OCI-LY7 (cell line): ENCODE results near the gene CYP3A4. TPM values are rescaled to one million over a fixed set of nuclear protein-coding genes. Genes with fewer than 3 reads are reported as not detected.
"Not testable (repeated sequence)": the region's sequence is repeated elsewhere in the genome, so short reads cannot be mapped to it uniquely, and the experiment has no call there.

Experiments
- BruUV-seq: library from RNA; stranded (reverse); fragments of 400-500 nt; replicated peaks from 2 replicates; lab custom pipeline; 2021; lab: Mats Ljungman, UMichigan
- CTCF ChIA-PET: fragments of 300-600 bp; sonication (Branson Sonifier 250); formaldehyde crosslinking; loops from one replicate; lab custom pipeline; 2022; ENCODE audit warnings: antibody characterized with exemption; ENCODE audit not compliant: unreplicated experiment; lab: Charles Lee
- POLR2A ChIA-PET: fragments of 300-600 bp; sonication (Branson Sonifier 250); formaldehyde crosslinking; loops from one replicate; lab custom pipeline; 2022; ENCODE audit warnings: antibody characterized with exemption; lab: Charles Lee
- DNase-seq: peaks from one replicate; pipeline ENCODE4 v3.0.0-alpha.2; 2015; ENCODE audit warnings: low spot score
- H2AFZ ChIP-seq: fragments of 200-600 bp; sonication (generic), shearing (Covaris generic); 2 replicates; pipeline ENCODE4 v1.6.1; 2014; ENCODE audit warnings: mild to moderate bottlenecking, antibody characterized with exemption, low read length, moderate library complexity
- H3K27ac ChIP-seq: fragments of 200-600 bp; sonication (generic); 2 replicates; pipeline ENCODE4 v1.5.1; 2014; ENCODE audit warnings: mixed run types, low read depth, mild to moderate bottlenecking, moderate library complexity, low read length, inconsistent platforms; ENCODE audit not compliant: poor library complexity, severe bottlenecking
- H3K36me3 ChIP-seq: fragments of 200-600 bp; sonication (generic); 2 replicates; pipeline ENCODE4 v1.6.1; 2014; ENCODE audit warnings: mild to moderate bottlenecking, antibody characterized with exemption, low read length, moderate library complexity, mixed read lengths; ENCODE audit not compliant: insufficient read depth
- H3K4me1 ChIP-seq: fragments of 200-600 bp; sonication (generic); 2 replicates; pipeline ENCODE4 v1.5.1; 2014; ENCODE audit warnings: mild to moderate bottlenecking, low read length; ENCODE audit not compliant: insufficient read depth, poor library complexity, severe bottlenecking
- H3K4me2 ChIP-seq: fragments of 200-600 bp; sonication (generic); 2 replicates; pipeline ENCODE4 v1.6.1; 2014; ENCODE audit warnings: mild to moderate bottlenecking, low read length
- H3K4me3 ChIP-seq: fragments of 200-600 bp; sonication (generic); 2 replicates; pipeline ENCODE4 v1.5.1; 2014; ENCODE audit warnings: mild to moderate bottlenecking, low read depth, low read length; ENCODE audit not compliant: poor library complexity, severe bottlenecking
- H3K79me2 ChIP-seq: fragments of 200-600 bp; sonication (generic); 2 replicates; pipeline ENCODE4 v1.6.1; 2016; ENCODE audit warnings: low read depth, mild to moderate bottlenecking, low read length, moderate library complexity, mixed read lengths; ENCODE audit not compliant: insufficient read depth
- H3K9me2 ChIP-seq: fragments of 200-600 bp; sonication (generic); 2 replicates; pipeline ENCODE4 v1.6.1; 2016; ENCODE audit warnings: mild to moderate bottlenecking, low read length, mixed read lengths; ENCODE audit not compliant: insufficient read depth
- H3K9me3 ChIP-seq: fragments of 200-600 bp; sonication (generic); 2 replicates; pipeline ENCODE4 v1.6.1; 2014; ENCODE audit warnings: mild to moderate bottlenecking, mixed run types, low read length, mixed read lengths
- H4K20me1 ChIP-seq: fragments of 200-600 bp; sonication (generic); 2 replicates; pipeline ENCODE4 v1.6.1; 2014; ENCODE audit warnings: mild to moderate bottlenecking, antibody characterized with exemption, low read length, moderate library complexity, mixed read lengths; ENCODE audit not compliant: insufficient read depth
- EZH2phosphoT487 ChIP-seq: fragments of 200-600 bp; sonication (generic); IDR thresholded peaks from 2 replicates; pipeline ENCODE4 v1.6.1; 2018; ENCODE audit warnings: low read depth, borderline replicate concordance, mild to moderate bottlenecking, mixed run types, antibody characterized with exemption, low read length, moderate library complexity, mixed read lengths
- intact Hi-C: fragments of 100-400 bp; cut with micrococcal nuclease; formaldehyde crosslinking; loops from one replicate; pipeline ENCODE4 v1.10.0; 2022; ENCODE audit not compliant: unreplicated experiment
- total RNA-seq, 2 experiments: library from RNA; depleted of rRNA in 1 of 2; stranded (reverse); fragments of >200 nt in 1 of 2; shearing (Covaris generic) in 1 of 2; gene quantifications; 2 replicates each; pipeline ENCODE4 v1.2.3, GENCODE V29; 2014 to 2022
- TF ChIP-seq, protein P1 (sequence below): fragments of 200-600 bp; sonication (generic); conservative IDR thresholded peaks from 2 replicates; pipeline ENCODE4 v1.5.1; 2014; ENCODE audit warnings: mild to moderate bottlenecking, antibody characterized with exemption, low read length, moderate library complexity, mixed read lengths

The CYP3A4 gene
- total RNA-seq, 2 experiments from 2014 or later, result not detected

DNA sequence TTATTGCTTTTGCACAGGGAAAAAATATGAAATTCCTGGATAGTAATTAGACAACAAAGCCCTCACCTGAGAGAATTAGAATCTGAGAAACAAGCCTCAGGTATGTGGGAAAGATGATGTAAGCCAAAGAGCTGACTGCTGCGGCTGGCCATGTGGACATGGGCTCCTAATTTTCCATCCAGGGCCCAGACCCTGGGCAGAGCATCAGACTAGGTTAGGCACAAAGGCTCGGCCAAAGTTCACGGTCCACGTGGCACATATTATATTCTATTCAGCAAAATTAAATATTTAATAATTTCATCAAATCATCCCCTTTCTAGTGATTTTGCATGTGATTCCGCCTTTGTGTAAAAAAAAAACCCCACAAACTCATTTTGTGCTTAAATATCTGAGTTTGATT lies 5.1 kb downstream of the CYP3A4 start:
- no peak for DNase-seq
- no peak overlapping the region for H3K27ac ChIP-seq
- no peaks in the 10 kb centered on the region for H4K20me1 ChIP-seq
- H3K9me2 ChIP-seq, result no peaks in the 10 kb centered on the region
- H3K9me3 ChIP-seq, result no peaks in the 10 kb centered on the region
- TF ChIP-seq EZH2phosphoT487, result no peak
- TF ChIP-seq, protein P1, sequence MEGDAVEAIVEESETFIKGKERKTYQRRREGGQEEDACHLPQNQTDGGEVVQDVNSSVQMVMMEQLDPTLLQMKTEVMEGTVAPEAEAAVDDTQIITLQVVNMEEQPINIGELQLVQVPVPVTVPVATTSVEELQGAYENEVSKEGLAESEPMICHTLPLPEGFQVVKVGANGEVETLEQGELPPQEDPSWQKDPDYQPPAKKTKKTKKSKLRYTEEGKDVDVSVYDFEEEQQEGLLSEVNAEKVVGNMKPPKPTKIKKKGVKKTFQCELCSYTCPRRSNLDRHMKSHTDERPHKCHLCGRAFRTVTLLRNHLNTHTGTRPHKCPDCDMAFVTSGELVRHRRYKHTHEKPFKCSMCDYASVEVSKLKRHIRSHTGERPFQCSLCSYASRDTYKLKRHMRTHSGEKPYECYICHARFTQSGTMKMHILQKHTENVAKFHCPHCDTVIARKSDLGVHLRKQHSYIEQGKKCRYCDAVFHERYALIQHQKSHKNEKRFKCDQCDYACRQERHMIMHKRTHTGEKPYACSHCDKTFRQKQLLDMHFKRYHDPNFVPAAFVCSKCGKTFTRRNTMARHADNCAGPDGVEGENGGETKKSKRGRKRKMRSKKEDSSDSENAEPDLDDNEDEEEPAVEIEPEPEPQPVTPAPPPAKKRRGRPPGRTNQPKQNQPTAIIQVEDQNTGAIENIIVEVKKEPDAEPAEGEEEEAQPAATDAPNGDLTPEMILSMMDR, result no peak
- H3K4me3 ChIP-seq, result no peak overlapping the region
- H3K4me2 ChIP-seq, result no peak overlapping the region
- no peaks in the 10 kb centered on the region for H3K36me3 ChIP-seq
- no peak overlapping the region for H2AFZ ChIP-seq
- POLR2A ChIA-PET, result no interaction called here
- H3K79me2 ChIP-seq, result no peaks in the 10 kb centered on the region
- CTCF ChIA-PET, result no interaction called here
- H3K4me1 ChIP-seq, result no peaks in the 10 kb centered on the region
- no TSS peak for BruUV-seq
- intact Hi-C loops, result no loop called here

DNA sequence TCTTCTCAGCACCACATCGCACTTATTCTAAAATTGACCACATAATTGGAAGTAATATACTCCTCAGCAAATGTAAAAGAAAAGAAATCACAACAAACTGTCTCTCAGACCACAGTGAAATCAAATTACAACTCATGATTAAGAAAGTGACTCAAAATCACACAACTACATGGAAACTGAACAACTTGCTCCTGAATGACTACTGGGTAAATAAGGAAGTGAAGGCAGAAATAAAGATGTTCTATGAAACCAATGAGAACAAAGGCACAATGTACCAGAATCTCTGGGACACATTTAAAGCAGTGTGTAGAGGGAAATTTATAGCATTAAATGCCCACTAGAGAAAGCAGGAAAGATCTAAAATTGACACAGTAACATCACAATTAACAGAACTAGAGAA lies 10.6 kb downstream of the CYP3A4 start:
- BruUV-seq, H3K4me1 ChIP-seq, H3K27ac ChIP-seq, H3K9me2 ChIP-seq, POLR2A ChIA-PET, H3K4me2 ChIP-seq, H3K79me2 ChIP-seq, H3K4me3 ChIP-seq, H2AFZ ChIP-seq, H4K20me1 ChIP-seq, intact Hi-C loops, DNase-seq, CTCF ChIA-PET, H3K36me3 ChIP-seq, H3K9me3 ChIP-seq: not testable (repeated sequence)

DNA sequence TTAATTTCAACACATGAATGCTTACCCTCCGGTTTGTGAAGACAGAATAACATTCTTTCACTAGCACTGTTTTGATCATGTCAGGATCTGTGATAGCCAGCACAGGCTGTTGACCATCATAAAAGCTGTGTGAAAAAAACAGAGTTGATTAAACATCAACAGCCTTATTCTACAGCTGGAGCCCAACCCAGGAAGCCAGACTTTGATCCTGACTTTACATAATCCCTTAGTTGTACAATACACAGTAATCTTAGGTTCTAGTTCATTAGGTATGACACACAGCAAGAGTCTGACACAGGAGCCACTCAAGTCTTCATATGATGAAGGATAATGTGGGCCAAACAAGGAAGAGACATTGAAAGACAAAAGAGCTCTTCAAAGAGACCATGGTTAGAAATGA lies 11.4 kb downstream of the CYP3A4 start:
- Histone ChIP-seq H3K27ac (no peak overlapping the region), H3K4me1 (peaks cover 13% of the 10 kb centered on the region), H3K79me2 (no peaks in the 10 kb centered on the region), H3K4me2 (no peak overlapping the region), H2AFZ (no peak overlapping the region), H4K20me1 (no peaks in the 10 kb centered on the region), H3K4me3 (no peak overlapping the region), H3K9me3 (no peaks in the 10 kb centered on the region), H3K36me3 (no peaks in the 10 kb centered on the region), H3K9me2 (no peaks in the 10 kb centered on the region)
- CTCF ChIA-PET, result no interaction called here
- DNase-seq, result no peak
- intact Hi-C loops, result no loop called here
- no peak for TF ChIP-seq EZH2phosphoT487
- TF ChIP-seq, protein P1, result no peak
- POLR2A ChIA-PET, result interaction anchor here (0.7 kb wide), 1 partner anchor 63 kb away, joined by 3 read pairs; no protein-coding TSS in a partner anchor
- BruUV-seq, result no TSS peak

DNA sequence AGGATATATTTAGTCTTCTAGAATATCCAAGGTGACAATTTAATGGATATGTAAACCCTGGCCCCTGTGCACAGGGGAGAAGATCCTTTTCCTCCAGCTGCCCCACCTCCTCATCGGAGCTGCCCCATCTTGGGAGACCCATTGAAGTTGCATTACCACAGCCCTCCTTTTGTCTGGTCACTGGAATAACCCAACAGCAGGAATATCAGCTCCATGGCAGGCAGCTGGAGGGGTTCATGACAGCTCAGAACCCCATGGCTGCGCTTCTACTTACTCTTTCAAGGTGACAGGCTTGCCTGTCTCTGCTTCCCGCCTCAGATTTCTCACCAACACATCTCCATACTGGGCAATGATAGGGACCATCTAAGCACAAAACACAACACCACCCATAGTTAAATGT lies 14.5 kb downstream of the CYP3A4 start:
- DNase-seq, H3K9me2 ChIP-seq, H4K20me1 ChIP-seq, H3K4me2 ChIP-seq, intact Hi-C loops, H3K9me3 ChIP-seq, H3K27ac ChIP-seq, H3K4me3 ChIP-seq, H3K79me2 ChIP-seq, H2AFZ ChIP-seq, BruUV-seq, H3K36me3 ChIP-seq, CTCF ChIA-PET: not testable (repeated sequence)
- POLR2A ChIA-PET, result interaction anchor here (1.1 kb wide), 1 partner anchor 19 kb away, joined by 3 read pairs; no protein-coding TSS in a partner anchor
- peaks cover 19% of the 10 kb centered on the region for H3K4me1 ChIP-seq
